Progenitor cell of endocrine pancreas (in vitro differentiated cells): ENCODE data around the gene PPIP5K2. TPM values are rescaled to one million over a fixed set of nuclear protein-coding genes. Genes with fewer than 3 reads are reported as not detected.

Experiments used
- DNase-seq: peaks from one replicate; pipeline ENCODE4 v3.0.0; 2021; ENCODE audit warnings: low spot score; ENCODE audit not compliant: unreplicated experiment
- H3K27ac Mint-ChIP-seq: 2 replicates; pipeline ENCODE4 v1.8.0; 2021; ENCODE audit warnings: mild to moderate bottlenecking, moderate library complexity, mixed read lengths
- H3K27me3 Mint-ChIP-seq: 2 replicates; pipeline ENCODE4 v1.8.0; 2021; ENCODE audit warnings: mixed read lengths
- H3K36me3 Mint-ChIP-seq: 2 replicates; pipeline ENCODE4 v1.8.0; 2022; ENCODE audit warnings: mixed read lengths; ENCODE audit not compliant: insufficient read depth
- H3K4me1 Mint-ChIP-seq: 2 replicates; pipeline ENCODE4 v1.8.0; 2021; ENCODE audit warnings: low read depth, mixed read lengths
- H3K4me3 Mint-ChIP-seq: 2 replicates; pipeline ENCODE4 v1.8.0; 2021; ENCODE audit warnings: low read depth, mild to moderate bottlenecking, moderate library complexity, mixed read lengths
- H3K9me3 Mint-ChIP-seq: 2 replicates; pipeline ENCODE4 v1.8.0; 2021; ENCODE audit warnings: low read depth, mixed read lengths
- CTCF ChIP-seq: fragments of 200-600 bp; sonication (generic); IDR thresholded peaks from one replicate; pipeline ENCODE4 v1.5.0; 2021; ENCODE audit warnings: antibody characterized with exemption, mild to moderate bottlenecking; ENCODE audit not compliant: unreplicated experiment
- total RNA-seq: library from RNA; stranded (reverse); gene quantifications from 2 replicates; pipeline ENCODE4 v1.2.1, GENCODE V29; 2021

PPIP5K2 gene
- total RNA-seq, 1 donor from 2014 or later: 89.2 TPM

- H3K4me3 Mint-ChIP-seq: peak overlapping the region; percentile 90
- peaks cover 23% of the 10 kb centered on the region for H3K4me1 Mint-ChIP-seq
- DNase-seq: no peak
- peak overlapping the region; percentile 99 for H3K27ac Mint-ChIP-seq
- no peaks in the 10 kb centered on the region for H3K27me3 Mint-ChIP-seq
- no peaks in the 10 kb centered on the region for H3K9me3 Mint-ChIP-seq
- no peak for TF ChIP-seq CTCF
- H3K36me3 Mint-ChIP-seq: no peaks in the 10 kb centered on the region
These were observed 884 bp upstream of the PPIP5K2 start for GRCh38 chr5:103119070-103119764.

GRCh38 chr5:103120607-103121200 is 603 bp downstream of the PPIP5K2 start:
- Mint-ChIP-seq H3K4me3 (peak overlapping the region; percentile 90), H3K36me3 (no peaks in the 10 kb centered on the region), H3K9me3 (no peaks in the 10 kb centered on the region), H3K27me3 (no peaks in the 10 kb centered on the region), H3K4me1 (peaks cover 21% of the 10 kb centered on the region), H3K27ac (peak overlapping the region; percentile 99)
- DNase-seq: no peak
- no peak for TF ChIP-seq CTCF

DNA sequence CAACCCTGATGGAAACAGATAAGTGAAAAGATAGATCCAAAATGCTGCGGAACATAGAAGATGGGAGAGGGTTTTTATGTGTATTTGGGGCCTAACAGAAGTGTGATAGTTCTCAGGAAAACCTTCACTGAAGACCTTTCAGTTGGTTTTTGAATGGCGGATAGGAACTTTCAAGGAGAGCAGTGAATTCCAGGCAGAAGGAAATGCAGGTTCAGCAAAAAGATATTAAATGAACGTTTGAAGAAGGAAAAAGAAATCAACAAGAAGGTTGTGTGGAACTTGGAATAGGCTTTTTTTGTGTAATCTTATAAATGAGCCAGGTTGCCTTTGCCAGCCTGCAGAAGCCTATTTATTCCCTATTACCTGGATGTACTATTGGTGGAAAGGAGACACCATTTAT is 2.1 kb downstream of the PPIP5K2 start:
- H3K27ac Mint-ChIP-seq: no peak overlapping the region
- peaks cover 21% of the 10 kb centered on the region for H3K4me1 Mint-ChIP-seq
- TF ChIP-seq CTCF: no peak
- H3K9me3 Mint-ChIP-seq: no peaks in the 10 kb centered on the region
- no peak for DNase-seq
- H3K27me3 Mint-ChIP-seq: no peaks in the 10 kb centered on the region
- H3K4me3 Mint-ChIP-seq: peak overlapping the region; percentile 90
- no peaks in the 10 kb centered on the region for H3K36me3 Mint-ChIP-seq

- Mint-ChIP-seq H3K9me3 (no peaks in the 10 kb centered on the region), H3K36me3 (peaks cover 2% of the 10 kb centered on the region), H3K4me1 (peaks cover 8% of the 10 kb centered on the region), H3K27me3 (no peaks in the 10 kb centered on the region), H3K27ac (no peak overlapping the region), H3K4me3 (no peak overlapping the region)
- no peak for TF ChIP-seq CTCF
- DNase-seq: no peak
These were observed 6.5 kb downstream of the PPIP5K2 start for GRCh38 chr5:103126557-103126956.

- no peak for DNase-seq
- Mint-ChIP-seq H3K4me1 (no peaks in the 10 kb centered on the region), H3K27ac (no peak overlapping the region), H3K36me3 (peaks cover 2% of the 10 kb centered on the region), H3K9me3 (no peaks in the 10 kb centered on the region), H3K4me3 (no peak overlapping the region), H3K27me3 (no peaks in the 10 kb centered on the region)
- TF ChIP-seq CTCF: no peak
These were observed 7.3 kb downstream of the PPIP5K2 start for GRCh38 chr5:103127292-103127817.
